Kasumi-1 (cell line): Measurements from ENCODE around the gene NOP16.

Experiments used
- DNase-seq, 2 experiments: peaks; one replicate each; lab custom pipeline; 2025; lab: John Stamatoyannopoulos, UW

NOP16 gene

GRCh38 chr5:176388444-176389134, at the start of gene NOP16, which contains the start of gene HIGD2A:
Gene NOP16 (minus strand): TSS chr5:176388598. CDS start chr5:176388539, 59 bp downstream.
Gene HIGD2A (plus strand): TSS chr5:176388751. CDS start chr5:176388820, 69 bp downstream.
- DNase-seq, result peak; percentile 99 to 100

DNA sequence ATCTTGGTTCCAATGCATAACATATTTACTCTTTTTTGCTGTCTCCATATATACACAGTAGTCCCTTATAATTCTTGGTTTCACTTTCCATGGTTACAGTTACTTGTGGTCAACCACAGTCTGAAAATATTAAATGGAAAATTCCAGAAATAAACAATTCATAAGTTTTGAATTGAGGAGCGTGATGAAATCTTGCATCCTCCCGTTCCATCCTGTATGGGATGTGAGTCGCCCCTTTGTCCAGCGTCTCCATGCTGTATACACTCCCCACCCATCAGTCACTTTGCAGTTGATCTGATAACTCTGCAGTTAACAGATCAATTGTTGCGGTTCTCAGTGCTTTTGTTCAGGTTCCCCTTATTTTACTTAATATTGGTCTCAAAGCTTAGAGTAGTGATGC, 48.3 kb upstream of the NOP16 start:
- DNase-seq, result no peak

- DNase-seq, result no peak
Measured at GRCh38 chr5:176432707-176433106, 44.3 kb upstream of the NOP16 start.

DNA sequence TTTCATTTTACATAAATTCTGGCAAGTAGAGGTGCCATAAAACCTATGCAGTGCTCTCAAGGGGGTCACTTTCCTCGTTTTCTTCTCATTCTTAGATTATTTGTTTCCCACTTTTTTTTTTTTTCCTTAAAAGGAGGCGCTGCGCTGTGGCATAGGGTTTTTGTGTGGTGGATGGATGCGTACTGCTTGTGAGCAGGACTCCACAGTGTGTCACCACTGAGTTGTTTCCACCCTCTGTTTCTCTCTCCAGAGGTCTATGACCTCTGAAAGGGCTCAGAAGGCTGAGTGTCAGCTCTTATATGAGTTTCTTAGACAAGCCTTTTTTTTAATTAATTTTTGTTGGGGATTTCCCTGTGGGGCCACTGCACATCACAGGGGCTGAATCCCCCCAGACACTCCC, 41.6 kb upstream of the NOP16 start:
- DNase-seq, result no peak

GRCh38 chr5:176427971-176428370, 39.6 kb upstream of the NOP16 start:
- DNase-seq, result no peak

- DNase-seq, result no peak
Measured at GRCh38 chr5:176426876-176427275, 38.5 kb upstream of the NOP16 start.

- DNase-seq, result no peak
Measured at GRCh38 chr5:176425791-176426190, 37.4 kb upstream of the NOP16 start.

GRCh38 chr5:176425138-176425537, 36.7 kb upstream of the NOP16 start:
- no peak for DNase-seq

- DNase-seq, result no peak
Measured at GRCh38 chr5:176424181-176424580, 35.8 kb upstream of the NOP16 start.

- no peak for DNase-seq
Measured at GRCh38 chr5:176420972-176421544, 32.7 kb upstream of the NOP16 start.

DNA sequence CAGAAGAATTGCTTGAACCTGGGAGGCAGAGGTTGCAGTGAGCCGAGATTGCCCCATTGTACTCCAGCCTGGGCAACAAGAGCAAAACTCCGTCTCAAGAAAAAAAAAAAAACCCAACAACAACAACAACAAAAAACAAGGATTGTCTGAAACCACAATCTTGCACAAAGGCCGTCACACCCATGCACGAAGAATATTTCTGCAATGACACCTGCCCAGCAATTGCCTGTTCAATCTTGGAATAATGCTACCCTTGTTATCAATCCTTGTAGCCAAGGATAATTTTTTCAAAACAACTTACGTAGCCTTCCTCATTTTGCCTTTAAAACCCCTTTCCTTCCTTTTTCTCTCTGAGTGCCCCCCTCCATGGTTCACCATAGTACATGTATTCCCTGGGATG, 31.7 kb upstream of the NOP16 start:
- no peak for DNase-seq

DNA sequence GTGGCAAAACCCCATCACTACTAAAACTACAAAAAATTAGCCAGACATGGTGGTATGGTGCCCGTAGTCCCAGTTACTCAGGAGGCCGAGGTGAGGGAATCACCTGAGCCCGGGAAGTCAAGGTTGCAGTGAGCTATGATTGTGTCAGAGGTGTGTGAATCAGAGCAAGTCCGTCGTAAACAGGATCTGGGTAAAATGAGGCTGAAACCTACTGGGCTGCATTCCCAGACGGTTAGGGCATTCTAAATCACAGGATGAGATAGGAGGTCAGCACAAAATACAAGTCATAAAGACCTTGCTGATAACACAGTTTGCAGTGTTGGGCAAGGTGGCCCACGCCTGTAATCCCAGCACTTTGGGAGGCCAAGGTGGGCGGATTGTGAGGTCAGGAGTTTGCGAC, 29.9 kb upstream of the NOP16 start:
- no peak for DNase-seq

GRCh38 chr5:176416965-176417364, 28.6 kb upstream of the NOP16 start:
- no peak for DNase-seq

- peak; percentile 63 to 71 for DNase-seq
Measured at GRCh38 chr5:176415952-176416924, 27.8 kb upstream of the NOP16 start, which contains the start of gene CLTB. Gene CLTB (minus strand): TSS chr5:176416539. CDS start chr5:176416363, 176 bp downstream.

GRCh38 chr5:176415240-176415951, 27.0 kb upstream of the NOP16 start:
- no peak for DNase-seq

DNA sequence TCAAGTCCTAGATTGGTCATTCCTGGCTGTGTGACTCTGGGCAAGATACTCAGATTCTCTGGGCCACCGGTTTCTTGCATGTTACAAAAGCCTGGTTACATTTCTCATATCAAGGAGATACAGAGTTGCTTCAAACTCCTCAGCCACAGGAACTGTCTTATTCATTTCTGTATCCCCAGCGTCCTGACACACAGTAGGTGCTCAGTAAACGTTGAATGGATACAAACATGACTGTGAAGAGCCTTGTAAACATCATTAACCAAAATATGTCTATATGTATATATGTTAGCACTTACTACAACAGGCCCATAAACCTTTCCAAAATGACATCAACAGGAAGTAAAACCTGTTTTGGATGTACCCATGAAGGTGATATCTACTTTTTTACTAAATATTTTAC, 26.3 kb upstream of the NOP16 start:
- no peak for DNase-seq

DNA sequence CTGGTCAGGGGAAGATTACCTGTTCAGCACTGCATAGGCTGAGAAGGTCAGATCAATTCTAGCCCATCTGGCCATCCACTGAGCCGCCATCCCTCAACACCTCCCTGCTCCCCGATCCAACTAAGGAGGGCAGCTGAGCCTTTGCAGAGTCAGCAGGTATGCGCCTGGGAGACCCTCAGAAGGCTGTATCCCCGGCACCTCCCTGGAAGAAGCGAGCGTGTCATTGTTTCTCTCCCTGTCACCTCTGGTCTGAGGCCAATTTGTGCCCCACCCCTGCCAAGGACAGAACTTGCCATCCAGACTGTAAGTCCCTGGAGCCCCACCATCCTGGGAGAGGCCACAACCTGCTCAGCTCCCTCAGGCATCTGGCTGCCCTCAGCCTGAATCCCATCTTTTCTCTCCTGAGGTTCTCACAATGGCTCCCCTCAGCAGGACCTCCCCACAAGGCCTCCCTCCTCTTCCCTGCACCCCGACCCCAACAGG, 25.4 kb upstream of the NOP16 start:
- no peak for DNase-seq

GRCh38 chr5:176413255-176413565, 24.8 kb upstream of the NOP16 start:
- DNase-seq, result no peak

GRCh38 chr5:176412517-176413254, 24.3 kb upstream of the NOP16 start:
- no peak for DNase-seq

DNA sequence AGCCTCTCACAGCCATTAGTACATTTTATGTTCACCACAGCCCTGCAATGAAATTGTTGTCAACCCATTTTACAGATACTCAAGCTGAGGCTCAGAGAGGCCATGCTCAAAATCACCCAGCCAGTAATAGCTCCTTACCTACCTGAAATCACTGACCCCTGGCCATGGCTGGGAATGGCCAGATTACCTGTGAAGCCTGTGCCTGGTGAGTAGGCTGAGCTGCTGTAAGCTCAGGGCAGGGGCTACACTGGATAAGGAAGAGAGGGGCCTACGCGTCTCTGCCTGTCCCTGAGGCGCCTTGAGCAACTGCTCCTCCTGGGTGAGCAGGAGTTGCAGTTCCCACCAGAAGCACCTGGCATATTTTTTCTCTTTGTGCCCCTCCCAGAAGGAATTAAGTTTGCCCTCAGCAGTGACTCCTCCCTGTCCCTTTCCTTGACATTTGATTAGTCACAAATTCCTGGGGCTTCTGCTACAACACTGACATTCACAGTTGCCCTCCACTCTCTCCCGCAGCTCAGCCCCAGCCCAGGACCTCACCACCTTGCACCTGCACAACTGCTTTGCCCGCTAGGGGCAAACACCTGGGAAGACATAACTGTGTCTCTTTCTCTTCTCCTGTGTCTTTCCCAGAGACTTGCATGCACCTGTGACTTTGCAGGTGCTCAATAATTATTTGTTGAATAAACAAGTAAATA, 22.2 kb upstream of the NOP16 start:
- DNase-seq, result no peak

GRCh38 chr5:176409765-176410164, 21.4 kb upstream of the NOP16 start:
- no peak for DNase-seq
